GM21381 (cell line): ENCODE data around the gene SELENOV.

Source experiments
- ATAC-seq: cut with Tn5 transposase; IDR thresholded peaks from one replicate; pipeline ENCODE4 v1.9.1; 2021; ENCODE audit warnings: mild to moderate bottlenecking, moderate library complexity; ENCODE audit not compliant: unreplicated experiment

SELENOV gene

DNA sequence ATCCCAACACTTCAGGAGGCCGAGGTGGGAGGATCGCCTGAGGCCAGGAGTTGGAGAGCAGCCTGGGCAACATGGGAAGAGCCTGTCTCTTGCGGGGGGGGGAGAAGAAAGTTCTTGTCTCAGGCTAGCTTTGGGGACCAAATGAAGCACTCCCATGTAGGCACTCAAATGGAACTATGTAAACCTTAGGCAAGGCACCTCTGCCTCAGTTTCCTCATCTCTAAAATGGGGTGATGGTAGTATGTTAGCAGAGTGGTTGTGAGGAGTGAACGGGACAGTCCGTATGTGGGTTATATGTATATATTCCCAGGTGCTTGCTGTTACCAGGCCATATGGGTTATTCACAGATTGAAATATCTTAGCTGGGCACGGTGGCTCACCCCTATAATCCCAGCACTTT lies 22.7 kb upstream of the SELENOV start:
- no peak for ATAC-seq

- ATAC-seq = no peak
Measured at GRCh38 chr19:39492788-39493187, 22.2 kb upstream of the SELENOV start.

DNA sequence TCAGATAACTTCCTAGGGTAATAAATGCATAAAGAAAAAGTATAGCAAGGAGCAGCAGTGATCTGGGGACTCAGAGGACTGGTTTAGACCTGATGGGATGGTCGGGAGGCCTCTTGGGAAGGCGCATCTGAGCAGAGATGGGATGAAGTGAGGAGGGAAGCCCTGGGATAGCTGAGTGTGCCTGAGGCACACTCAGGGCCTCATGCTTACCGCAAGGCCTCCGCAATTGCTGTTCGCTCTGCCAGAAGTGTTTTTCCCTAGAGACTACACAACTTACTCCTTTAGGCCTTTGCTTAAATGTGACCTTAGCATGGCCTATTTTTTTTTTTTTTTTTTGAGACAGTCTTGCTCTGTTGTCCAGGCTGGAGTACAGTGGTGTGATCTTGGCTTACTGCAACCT lies 20.3 kb upstream of the SELENOV start:
- no peak for ATAC-seq

GRCh38 chr19:39496063-39496462 lies 18.9 kb upstream of the SELENOV start:
- no peak for ATAC-seq

GRCh38 chr19:39497701-39497995 lies 17.3 kb upstream of the SELENOV start:
- no peak for ATAC-seq

- ATAC-seq = no peak
Measured at GRCh38 chr19:39497996-39498797, 16.7 kb upstream of the SELENOV start.

DNA sequence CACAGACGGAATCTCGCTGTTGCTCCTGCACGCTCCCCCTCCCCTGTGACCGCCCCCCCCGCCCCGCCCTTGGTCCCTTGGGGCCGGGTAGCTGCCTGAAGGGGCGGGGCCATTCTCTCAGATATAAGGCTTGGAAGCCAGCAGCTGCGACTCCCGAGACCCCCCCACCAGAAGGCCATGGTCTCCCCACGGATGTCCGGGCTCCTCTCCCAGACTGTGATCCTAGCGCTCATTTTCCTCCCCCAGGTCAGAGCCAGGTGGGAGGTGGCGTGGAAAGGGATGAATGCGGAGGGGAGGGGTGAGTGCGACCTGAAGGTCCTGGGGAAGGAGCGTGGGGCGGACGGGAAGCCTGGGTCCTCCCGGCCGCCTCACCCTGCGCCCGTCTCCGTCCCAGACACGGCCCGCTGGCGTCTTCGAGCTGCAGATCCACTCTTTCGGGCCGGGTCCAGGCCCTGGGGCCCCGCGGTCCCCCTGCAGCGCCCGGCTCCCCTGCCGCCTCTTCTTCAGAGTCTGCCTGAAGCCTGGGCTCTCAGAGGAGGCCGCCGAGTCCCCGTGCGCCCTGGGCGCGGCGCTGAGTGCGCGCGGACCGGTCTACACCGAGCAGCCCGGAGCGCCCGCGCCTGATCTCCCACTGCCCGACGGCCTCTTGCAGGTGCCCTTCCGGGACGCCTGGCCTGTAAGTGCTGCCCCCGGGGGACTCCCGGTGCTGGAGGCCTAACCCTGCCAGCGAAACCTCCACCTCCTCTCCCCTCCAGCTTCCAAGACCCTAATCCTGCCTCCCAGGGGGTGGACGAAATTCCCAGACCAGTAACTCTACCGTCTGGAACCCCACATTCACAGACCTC lies 15.9 kb upstream of the SELENOV start, which contains the start of gene DLL3:
Gene DLL3 (plus strand): TSS at position 150 of the 845 bp plus-strand sequence. CDS start 28 bp downstream, at position 178.
- no peak for ATAC-seq

DNA sequence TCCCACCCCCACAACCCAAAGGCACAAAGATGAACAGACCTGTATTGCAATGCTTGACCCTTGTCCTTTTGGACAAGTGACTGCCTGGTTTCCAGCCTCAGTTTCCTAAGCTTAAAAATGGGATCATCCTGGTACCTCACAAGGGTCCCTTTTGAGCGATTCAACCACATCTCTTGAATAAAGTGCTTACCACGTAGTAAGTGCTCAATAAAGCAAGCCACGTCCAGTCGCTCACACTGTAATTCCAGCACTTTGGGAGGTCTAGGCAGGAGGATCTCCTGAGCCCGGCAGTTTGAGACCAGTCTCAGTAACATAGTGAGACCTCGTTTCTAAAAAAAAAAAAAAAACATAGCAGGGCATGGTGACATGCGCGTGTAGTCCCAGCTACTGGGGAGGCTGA lies 15.0 kb upstream of the SELENOV start:
- ATAC-seq = no peak

- no peak for ATAC-seq
Measured at GRCh38 chr19:39500543-39500942, 14.4 kb upstream of the SELENOV start.

DNA sequence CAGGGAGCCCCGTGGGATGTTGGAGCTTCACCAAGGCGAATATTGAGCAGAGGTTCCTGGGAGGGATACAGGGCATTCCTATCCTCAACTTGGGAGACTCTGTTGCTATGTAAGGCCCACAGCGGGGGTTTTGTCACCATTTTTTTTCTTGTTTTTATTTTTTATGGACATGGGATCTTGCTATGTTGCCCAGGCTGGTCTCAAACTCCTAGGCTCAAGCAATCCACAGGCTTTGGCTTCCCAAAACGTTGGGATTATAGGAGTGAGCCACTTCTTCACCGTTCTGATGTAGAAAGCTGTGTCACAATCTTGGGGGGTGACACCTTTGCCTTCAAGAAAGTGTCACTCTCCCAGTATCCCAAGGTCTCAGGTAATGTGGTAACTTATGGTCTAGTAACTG lies 13.6 kb upstream of the SELENOV start:
- no peak for ATAC-seq

DNA sequence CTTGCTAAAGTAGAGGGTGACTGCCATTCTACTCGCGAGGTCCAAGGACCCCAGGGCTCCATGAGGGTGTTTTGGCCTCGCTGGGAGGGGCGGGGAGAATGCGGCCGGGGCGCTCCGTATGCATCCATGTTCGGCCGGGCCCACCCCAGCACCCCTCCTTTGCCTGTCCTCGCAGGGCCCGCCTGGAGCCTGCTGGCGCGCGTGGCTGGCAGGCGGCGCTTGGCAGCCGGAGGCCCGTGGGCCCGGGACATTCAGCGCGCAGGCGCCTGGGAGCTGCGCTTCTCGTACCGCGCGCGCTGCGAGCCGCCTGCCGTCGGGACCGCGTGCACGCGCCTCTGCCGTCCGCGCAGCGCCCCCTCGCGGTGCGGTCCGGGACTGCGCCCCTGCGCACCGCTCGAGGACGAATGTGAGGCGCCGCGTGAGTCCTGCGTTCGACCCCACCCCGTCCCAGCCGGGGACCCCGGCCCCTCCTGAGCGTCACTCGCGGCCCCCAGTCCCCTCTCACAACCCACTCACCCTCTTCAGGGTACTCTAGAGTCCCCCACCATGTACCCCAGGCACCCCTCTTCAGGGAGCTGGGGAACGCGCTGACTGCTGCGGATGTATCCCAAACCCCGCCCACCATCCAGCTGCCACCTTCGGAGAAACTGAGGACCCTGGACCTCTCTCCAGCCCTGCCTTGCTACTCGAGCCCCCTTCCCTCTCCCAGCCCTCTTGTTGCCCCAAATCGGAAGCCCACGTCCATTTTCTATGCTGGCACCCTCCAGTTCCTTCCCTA lies 12.1 kb upstream of the SELENOV start:
- no peak for ATAC-seq

GRCh38 chr19:39506598-39506943 lies 8.4 kb upstream of the SELENOV start:
- no peak for ATAC-seq

DNA sequence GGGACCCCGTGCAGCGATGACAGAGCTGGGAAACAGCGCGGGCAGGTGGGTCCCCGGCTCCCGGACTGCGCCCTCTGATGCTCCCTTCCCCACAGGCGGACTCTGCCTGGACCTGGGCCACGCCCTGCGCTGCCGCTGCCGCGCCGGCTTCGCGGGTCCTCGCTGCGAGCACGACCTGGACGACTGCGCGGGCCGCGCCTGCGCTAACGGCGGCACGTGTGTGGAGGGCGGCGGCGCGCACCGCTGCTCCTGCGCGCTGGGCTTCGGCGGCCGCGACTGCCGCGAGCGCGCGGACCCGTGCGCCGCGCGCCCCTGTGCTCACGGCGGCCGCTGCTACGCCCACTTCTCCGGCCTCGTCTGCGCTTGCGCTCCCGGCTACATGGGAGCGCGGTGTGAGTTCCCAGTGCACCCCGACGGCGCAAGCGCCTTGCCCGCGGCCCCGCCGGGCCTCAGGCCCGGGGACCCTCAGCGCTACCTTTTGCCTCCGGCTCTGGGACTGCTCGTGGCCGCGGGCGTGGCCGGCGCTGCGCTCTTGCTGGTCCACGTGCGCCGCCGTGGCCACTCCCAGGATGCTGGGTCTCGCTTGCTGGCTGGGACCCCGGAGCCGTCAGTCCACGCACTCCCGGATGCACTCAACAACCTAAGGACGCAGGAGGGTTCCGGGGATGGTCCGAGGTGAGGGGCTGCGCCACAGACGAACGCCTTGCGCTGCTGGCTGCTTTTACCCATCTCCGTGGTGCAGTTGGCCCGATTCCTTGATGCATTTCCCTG lies 7.8 kb upstream of the SELENOV start:
- no peak for ATAC-seq

- ATAC-seq = no peak
Measured at GRCh38 chr19:39507715-39508364, 7.1 kb upstream of the SELENOV start.

- ATAC-seq = no peak
Measured at GRCh38 chr19:39508629-39509028, 6.3 kb upstream of the SELENOV start.

GRCh38 chr19:39509233-39509632 lies 5.7 kb upstream of the SELENOV start:
- no peak for ATAC-seq

DNA sequence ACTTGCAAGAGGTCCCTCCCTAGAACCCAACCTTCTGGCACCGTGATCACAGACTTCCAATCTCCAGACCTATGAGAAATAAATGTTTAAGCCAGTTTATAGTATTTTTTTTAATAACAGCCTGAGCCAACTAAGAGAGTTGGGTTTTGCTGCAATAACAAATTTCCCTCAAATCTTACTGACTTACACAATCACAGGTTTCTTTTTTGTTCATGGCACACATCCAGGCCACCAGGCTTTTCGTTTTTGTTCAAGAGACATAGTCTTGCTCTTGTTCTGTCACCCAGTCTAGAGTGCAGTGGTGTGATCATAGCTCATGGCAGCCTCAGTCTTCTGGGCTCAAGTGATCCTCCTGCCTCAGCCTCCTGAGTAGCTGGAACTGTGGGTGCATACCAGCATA lies 2.0 kb upstream of the SELENOV start:
- ATAC-seq = no peak

DNA sequence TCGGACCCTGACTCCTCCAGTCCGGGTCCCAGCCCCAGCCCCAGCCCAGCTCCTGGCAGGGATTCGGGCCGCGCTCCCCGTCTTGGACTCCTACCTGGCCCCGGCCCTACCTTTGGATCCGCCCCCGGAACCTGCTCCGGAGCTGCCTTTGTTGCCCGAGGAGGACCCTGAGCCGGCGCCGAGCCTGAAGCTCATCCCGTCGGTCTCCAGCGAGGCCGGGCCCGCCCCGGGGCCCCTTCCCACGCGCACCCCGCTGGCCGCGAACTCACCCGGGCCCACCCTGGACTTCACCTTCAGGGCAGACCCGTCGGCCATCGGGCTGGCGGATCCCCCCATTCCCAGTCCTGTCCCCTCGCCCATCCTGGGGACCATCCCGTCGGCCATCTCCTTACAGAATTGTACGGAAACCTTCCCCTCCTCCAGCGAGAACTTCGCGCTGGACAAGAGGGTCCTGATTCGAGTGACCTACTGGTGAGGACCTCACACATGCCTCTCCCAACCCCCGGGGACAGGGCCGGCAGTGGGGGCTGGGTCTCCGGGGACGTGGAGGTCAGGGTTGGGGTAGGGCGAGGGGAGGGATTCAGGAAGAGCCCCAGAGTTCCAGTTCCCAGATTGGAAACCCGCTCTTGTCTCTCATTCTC lies 732 bp downstream of the SELENOV start:
- ATAC-seq = no peak

- ATAC-seq = no peak
Measured at GRCh38 chr19:39516270-39516669, 1.3 kb downstream of the SELENOV start.

DNA sequence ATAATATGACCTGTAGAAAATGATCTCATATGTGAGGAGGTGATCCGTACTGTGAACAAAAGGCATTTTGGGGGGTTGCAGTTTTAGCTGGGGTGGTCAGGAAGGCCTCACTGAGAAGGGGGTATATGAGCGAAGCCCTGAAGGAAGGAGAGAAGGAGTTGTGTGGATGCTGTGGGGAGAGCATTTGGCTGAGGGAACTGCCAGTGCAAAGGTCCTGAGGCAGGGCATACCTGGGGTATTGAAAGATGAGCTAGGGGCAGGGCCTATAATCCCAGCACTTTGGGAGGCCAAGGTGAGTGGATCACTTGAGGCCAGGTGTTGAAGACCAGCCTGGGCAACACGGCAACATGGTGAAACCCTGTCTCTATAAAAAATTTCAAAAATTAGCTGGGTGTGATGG lies 2.5 kb downstream of the SELENOV start:
- no peak for ATAC-seq
